ENCODE data around the gene ACBD6. TPM values are rescaled to one million over a fixed set of nuclear protein-coding genes. Genes with fewer than 3 reads are reported as not detected.

The ACBD6 gene
- total and polyA plus RNA-seq, 2 of the 4 experiments (the other 2 are of a cell fraction) = 52.5 to 59.1 TPM

DNA sequence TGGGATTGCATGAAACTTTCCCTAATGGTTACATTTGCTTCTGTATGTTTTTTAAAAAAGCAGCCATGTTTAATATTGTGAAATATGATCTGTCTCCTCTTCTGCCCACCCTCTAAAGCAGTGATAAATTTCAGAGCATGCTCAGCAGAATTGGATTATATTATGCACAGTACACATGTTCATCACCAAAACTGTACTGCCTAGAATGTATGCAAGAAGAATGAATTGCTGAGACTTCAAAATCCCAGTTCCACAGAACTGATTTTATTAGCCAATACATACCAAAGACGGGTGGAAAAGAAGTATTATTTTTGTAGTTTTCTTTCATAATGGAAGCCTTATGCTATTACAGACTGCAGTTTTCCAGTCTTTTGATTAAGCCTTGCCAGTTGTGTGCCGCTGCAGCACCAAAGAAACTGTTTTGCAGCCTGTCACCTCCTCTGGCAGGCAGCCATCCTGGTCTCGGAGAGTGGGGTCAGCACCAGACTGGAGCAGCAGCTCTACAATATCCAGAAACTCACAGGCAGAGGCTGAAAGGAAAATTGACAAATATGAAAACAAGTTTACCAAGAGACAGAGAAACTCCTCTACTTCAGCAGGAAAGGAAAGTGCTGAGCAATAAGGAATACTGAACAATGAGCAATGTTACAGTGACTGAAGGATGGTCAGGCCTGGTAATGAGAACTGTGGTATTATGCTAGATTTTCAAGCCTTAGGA lies 214.2 kb downstream of the ACBD6 start:
- Histone ChIP-seq H3K23ac (ENCODE audit: low read depth, low read length) (no peak overlapping the region), H3K9me1 (ENCODE audit: insufficient read depth, low read length) (0 out of 2 replicates have a peak, but pooled peaks cover 2% of the 10 kb centered on the region), H2BK20ac (ENCODE audit: low read depth, low read length) (no peak overlapping the region), H2AK9ac (replicated peaks; ENCODE audit: low read depth, low read length, poor library complexity) (no peak overlapping the region), H3K4me1 (ENCODE audit: control insufficient read depth, insufficient read depth, low read length) (no peaks in the 10 kb centered on the region; the same call in 1 of the 2 replicates), H3K9me3 (ENCODE audit: control insufficient read depth, insufficient read depth, low read length) (no peaks in the 10 kb centered on the region), H3K9ac (ENCODE audit: low read depth, low read length) (no peak overlapping the region), H3K56ac (ENCODE audit: extremely low read depth, insufficient read depth, low read length) (no peak overlapping the region), H2BK5ac (ENCODE audit: low read depth, low read length, poor library complexity, severe bottlenecking) (no peak overlapping the region), H2AFZ (replicated peaks; ENCODE audit: low read length, poor library complexity) (no peak overlapping the region), H3K27ac (ENCODE audit: insufficient read depth, low read length) (no peak overlapping the region), H2BK120ac (ENCODE audit: low read depth, low read length) (no peak overlapping the region), H4K8ac (ENCODE audit: low read depth in 2 of 2, low read length in 2 of 2) (no peak overlapping the region), H3K4me2 (ENCODE audit: low read depth, low read length) (no peak overlapping the region), H3K14ac (replicated peaks; ENCODE audit: low read depth, low read length) (no peak overlapping the region), H3K18ac (ENCODE audit: low read depth, low read length) (no peak overlapping the region), H4K20me1 (ENCODE audit: insufficient read depth, low read length) (peaks cover 6% of the 10 kb centered on the region; the same call in 1 of the 2 replicates), H3K79me1 (ENCODE audit: low read depth in 1 of 2, low read length in 2 of 2) (peaks cover 0 to 6% of the 10 kb centered on the region in 2 experiments; a peak in 2 of 4 replicates), H4K5ac (ENCODE audit: low read depth, low read length) (no peak overlapping the region), H2BK15ac (ENCODE audit: low read depth, low read length) (no peak overlapping the region), H2AK5ac (ENCODE audit: low read depth, low read length) (no peak overlapping the region), H3K36me3 (ENCODE audit: control insufficient read depth, insufficient read depth, low read length) (peaks cover 8% of the 10 kb centered on the region; the same call in 1 of the 2 replicates), H3K4me3 (ENCODE audit: insufficient read depth, low read depth, low read length) (no peak overlapping the region), H3K4ac (ENCODE audit: low read depth, low read length) (no peak overlapping the region), H4K91ac (ENCODE audit: insufficient read depth, low read depth, low read length) (no peak overlapping the region), H3K27me3 (ENCODE audit: control insufficient read depth, insufficient read depth, low read length) (no peaks in the 10 kb centered on the region)
- CTCF ChIA-PET = no interaction called here
- POLR2A ChIA-PET (ENCODE audit: unreplicated experiment) = no interaction called here
- intact Hi-C loops (cut with micrococcal nuclease) = no loop called here
- dilution Hi-C loops (cut with HindIII; ENCODE audit: low sequenced_read_pairs, unreplicated experiment) = no loop called here
- in situ Hi-C loops (cut with MboI; ENCODE audit: low sequenced_read_pairs) = no loop called here
- WGBS, 2 experiments (ENCODE audit: extremely low coverage in 2 of 2, insufficient read length in 1 of 2) = no CpG with 5 or more reads among the region's 3 CpGs
- TF ChIP-seq BHLHE40 (IDR thresholded peaks at IDR 0.05; ENCODE audit: low read depth, low read length) (no peak), MAFK (IDR thresholded peaks at IDR 0.05; ENCODE audit: low read depth, low read length) (0 out of 2 replicates have a peak, but pooled peaks have one; percentile 16)
- peak; percentile 24; the same call in 1 of the 2 replicates for ATAC-seq (ENCODE audit: low read depth)
- no peak for DNase-seq
- BruUV-seq (replicated peaks) = no TSS peak
